ENCODE data around the gene RFX8. TPM values are rescaled to one million over a fixed set of nuclear protein-coding genes. Genes with fewer than 3 reads are reported as not detected.

The RFX8 gene
- total and polyA plus RNA-seq, 9 of the 15 experiments (the other 6 are each of a cell fraction or from before 2014, with no cell fraction given), result not detected

- no peak for TF ChIP-seq REST (IDR thresholded peaks at IDR 0.05; ENCODE audit: borderline replicate concordance)
- TF ChIP-seq REST (CRISPR knock-in tag; IDR thresholded peaks at IDR 0.05; ENCODE audit: low read depth), result no peak
These were observed 74.2 kb downstream of the RFX8 start (continued) for GRCh38 chr2:101400506-101401325.

Measured in K562 (cell line).